Thyroid gland (tissue), 4 donors: ENCODE data around the gene B4GALNT3. TPM values are rescaled to one million over a fixed set of nuclear protein-coding genes. Genes with fewer than 3 reads are reported as not detected.
A peak's percentile ranks its signal among the peaks of the same experiment; 100 is the strongest.

ENCODE experiments used
- DNase-seq, 2 donors: peaks; one replicate each; pipeline ENCODE4 v3.0.0-alpha.2; 2019
- H3K27ac ChIP-seq, 3 donors: fragments of 200-600 bp; sonication (generic); 1 replicate in 2 of 3; 2 replicates in 1 of 3; pipeline ENCODE4 v1.5.1; 2016 to 2019; ENCODE audit warnings: mild to moderate bottlenecking in 1 of 3, moderate library complexity in 1 of 3
- H3K27me3 ChIP-seq: fragments of 200-600 bp; sonication (generic); one replicate; pipeline ENCODE4 v1.5.1; 2019
- H3K36me3 ChIP-seq, 2 donors: fragments of 200-600 bp; sonication (generic); one replicate each; pipeline ENCODE4 v1.5.1; 2016 to 2019
- H3K4me1 ChIP-seq, 2 donors: fragments of 200-600 bp; sonication (generic); one replicate each; pipeline ENCODE4 v1.5.1; 2017 to 2019
- H3K4me3 ChIP-seq, 3 donors: fragments of 200-600 bp; sonication (generic); replicated peaks in 1 of 3; 1 replicate in 2 of 3; 2 replicates in 1 of 3; pipeline ENCODE4 v1.5.1; 2016; ENCODE audit warnings: mild to moderate bottlenecking in 1 of 3
- H3K9me3 ChIP-seq: fragments of 200-600 bp; sonication (generic); one replicate; pipeline ENCODE4 v1.5.1; 2017
- CTCF ChIP-seq, 6 experiments: fragments of 200-600 bp in 3 of 6; fragments of 450-650 bp in 3 of 6; sonication (generic) in 3 of 6; IDR thresholded peaks; one replicate each; pipeline ENCODE4 v1.5.1; 2016 to 2019; ENCODE audit warnings: antibody characterized with exemption in 6 of 6, mild to moderate bottlenecking in 2 of 6, inconsistent platforms in 1 of 6, moderate library complexity in 1 of 6
- POLR2A ChIP-seq, 2 donors: fragments of 450-650 bp; IDR thresholded peaks; one replicate each; pipeline ENCODE4 v1.6.1; 2017; ENCODE audit warnings: antibody characterized with exemption in 2 of 2, mild to moderate bottlenecking in 2 of 2, moderate library complexity in 1 of 2
- WGBS, 2 donors: methylation state at CpG; one replicate each; pipeline ENCODE4 v1.1.5; 2017; 5-methylcytosine and 5-hydroxymethylcytosine counted together
- intact Hi-C: fragments of 100-400 bp; cut with DNase I; formaldehyde crosslinking; loops from one replicate; pipeline ENCODE4 v1.15.1; 2023
- total RNA-seq, 4 donors: library from RNA; depleted of rRNA; stranded (reverse); fragments of >200 nt; gene quantifications; one replicate each; pipeline ENCODE4 v1.2.3, GENCODE V29; 2016

Gene B4GALNT3
- total RNA-seq, 4 donors from 2014 or later: 3.9 to 6.6 (median 5.6) TPM

DNA sequence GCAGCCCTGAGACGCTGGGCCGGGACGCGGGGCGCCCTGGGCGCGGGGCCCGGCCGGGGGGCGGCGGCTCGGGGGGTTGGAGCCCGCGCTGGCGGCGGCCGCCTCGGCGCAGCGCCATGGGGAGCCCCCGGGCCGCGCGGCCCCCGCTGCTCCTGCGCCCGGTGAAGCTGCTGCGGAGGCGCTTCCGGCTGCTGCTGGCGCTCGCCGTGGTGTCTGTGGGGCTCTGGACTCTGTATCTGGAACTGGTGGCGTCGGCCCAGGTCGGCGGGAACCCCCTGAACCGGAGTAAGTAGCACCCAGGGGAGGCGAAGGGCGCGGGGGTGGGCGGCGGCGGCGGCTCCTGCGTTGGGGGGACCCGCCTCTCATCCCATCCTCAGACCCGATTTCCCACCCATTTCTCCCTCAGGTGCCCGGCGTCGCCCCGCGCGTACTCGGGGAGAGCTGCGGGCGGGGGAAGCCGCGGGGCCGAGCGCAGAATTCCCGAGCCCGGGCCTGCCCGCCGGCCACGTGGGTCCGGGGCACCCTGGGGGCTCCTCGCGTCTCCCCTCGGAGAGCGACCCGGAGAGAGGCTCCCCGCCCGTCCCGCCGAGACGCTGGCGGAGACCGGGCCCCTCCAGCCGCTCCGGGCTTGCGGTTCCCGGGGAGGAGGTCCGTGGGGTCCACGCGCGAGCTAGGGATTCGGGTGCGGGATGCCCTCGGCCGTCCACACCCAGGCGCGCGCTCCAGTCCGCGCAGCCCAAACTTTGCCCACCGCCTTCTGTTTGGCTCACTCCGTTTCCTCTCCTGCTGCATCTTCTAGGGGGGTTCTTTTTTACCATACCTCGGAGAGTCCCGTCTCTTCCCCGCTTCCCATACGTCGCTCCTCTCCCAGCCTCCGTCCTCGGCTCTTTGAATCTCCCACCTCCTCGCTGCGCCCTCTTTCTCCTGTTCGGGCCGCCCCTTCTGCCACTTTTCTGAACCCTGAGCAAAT is 807 bp downstream of the B4GALNT3 start:
- peaks cover 5 to 22% of the 10 kb centered on the region in 2 donors for H3K4me1 ChIP-seq
- 17 to 33% methylated on average over 23 to 43 of the region's 109 CpGs for WGBS, 2 donors

GRCh38 chr12:461425-461824 is 1.7 kb downstream of the B4GALNT3 start:
- no peak overlapping the region for H3K27ac ChIP-seq
- 84 to 89% methylated on average over 13 of the region's 13 CpGs for WGBS, 2 donors
- H3K4me1 ChIP-seq: peaks cover 12 to 27% of the 10 kb centered on the region in 2 donors
- intact Hi-C loops: no loop called here
- H3K9me3 ChIP-seq: no peaks in the 10 kb centered on the region
- no peak for DNase-seq
- H3K4me3 ChIP-seq: no peak overlapping the region
- H3K36me3 ChIP-seq: no peaks in the 10 kb centered on the region
- no peaks in the 10 kb centered on the region for H3K27me3 ChIP-seq
- TF ChIP-seq CTCF (IDR thresholded peaks at IDR 0.05) (no peak), POLR2A (IDR thresholded peaks at IDR 0.05) (no peak)

More for the DNA sequence above, 807 bp downstream of the B4GALNT3 start:
- DNase-seq: peak; percentile 32 to 41
- H3K27ac ChIP-seq: no peak overlapping the region
- TF ChIP-seq CTCF (IDR thresholded peaks at IDR 0.05) (no peak), POLR2A (IDR thresholded peaks at IDR 0.05) (no peak)
- intact Hi-C loops: no loop called here
- peak overlapping the region in 2 of 3 donors; percentile 17 to 49 for H3K4me3 ChIP-seq
- no peaks in the 10 kb centered on the region for H3K9me3 ChIP-seq
- no peaks in the 10 kb centered on the region for H3K36me3 ChIP-seq
- H3K27me3 ChIP-seq: no peaks in the 10 kb centered on the region

GRCh38 chr12:462936-463705 is 3.4 kb downstream of the B4GALNT3 start:
- H3K27ac ChIP-seq: no peak overlapping the region
- peak; percentile 44 to 49 for DNase-seq
- WGBS, 2 donors: 67 to 72% methylated on average over 6 of the region's 6 CpGs
- no peaks in the 10 kb centered on the region for H3K27me3 ChIP-seq
- no peaks in the 10 kb centered on the region for H3K9me3 ChIP-seq
- TF ChIP-seq CTCF (IDR thresholded peaks at IDR 0.05) (no peak), POLR2A (IDR thresholded peaks at IDR 0.05) (no peak)
- H3K4me1 ChIP-seq: peaks cover 14 to 27% of the 10 kb centered on the region in 2 donors
- intact Hi-C loops: no loop called here
- H3K4me3 ChIP-seq: no peak overlapping the region
- H3K36me3 ChIP-seq: no peaks in the 10 kb centered on the region

DNA sequence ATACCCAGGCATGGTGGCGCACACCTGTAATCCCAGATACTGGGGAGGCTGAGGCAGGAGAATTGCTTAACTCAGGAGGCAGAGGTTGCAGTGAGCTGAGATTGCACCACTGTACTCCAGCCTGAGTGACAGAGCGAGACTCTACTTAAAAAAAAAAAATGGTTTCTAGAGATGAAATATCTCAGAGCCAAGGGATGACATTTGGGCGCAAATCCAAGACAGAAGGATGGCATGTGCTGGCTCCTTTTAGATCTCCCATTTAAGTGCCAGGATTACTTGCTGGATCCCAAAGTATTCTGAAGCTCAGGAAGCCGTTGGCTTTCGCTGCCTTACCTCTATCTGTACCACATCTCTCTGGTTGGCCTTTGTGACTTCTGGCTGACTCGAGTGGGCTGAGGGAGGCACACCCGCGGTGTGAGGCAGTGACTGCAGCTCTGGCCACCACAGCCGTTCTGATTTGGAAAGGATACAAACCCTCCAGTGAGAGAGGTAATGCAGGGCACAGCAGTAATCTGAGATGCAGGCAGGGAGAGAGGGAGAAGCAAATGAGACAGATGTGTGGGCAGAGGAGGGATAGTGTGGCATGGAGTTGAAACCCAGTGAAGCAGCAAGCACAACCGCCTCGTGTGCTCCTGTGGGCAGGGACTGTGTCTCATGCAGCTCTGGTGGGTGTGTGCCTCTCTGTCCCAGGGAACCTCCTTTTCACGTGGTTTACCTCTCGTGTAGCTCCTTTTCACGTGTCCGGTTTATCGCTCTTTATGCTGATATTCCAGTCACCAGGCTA is 4.9 kb downstream of the B4GALNT3 start:
- DNase-seq: peak; percentile 58 to 62
- H3K27ac ChIP-seq: peak overlapping the region in 1 of 3 donors; percentile 41
- intact Hi-C loops: no loop called here

More for the DNA sequence above, 4.9 kb downstream of the B4GALNT3 start:
- Histone ChIP-seq H3K27me3 (no peaks in the 10 kb centered on the region), H3K4me3 (no peak overlapping the region), H3K9me3 (no peaks in the 10 kb centered on the region), H3K4me1 (peaks cover 14 to 25% of the 10 kb centered on the region in 2 donors), H3K36me3 (no peaks in the 10 kb centered on the region)
- 64 to 66% methylated on average over 16 of the region's 16 CpGs for WGBS, 2 donors
- no peak for TF ChIP-seq POLR2A (IDR thresholded peaks at IDR 0.05)
- no peak for TF ChIP-seq CTCF (IDR thresholded peaks at IDR 0.05)
